Right kidney (tissue), 1 donor: ENCODE results near the gene GALNT11.
"Not testable (repeated sequence)": the region's sequence is repeated elsewhere in the genome, so short reads cannot be mapped to it uniquely, and the experiment has no call there.

Experiments
- DNase-seq: peaks from one replicate; pipeline ENCODE4 v3.0.0-alpha.2; 2016

Gene GALNT11

DNA sequence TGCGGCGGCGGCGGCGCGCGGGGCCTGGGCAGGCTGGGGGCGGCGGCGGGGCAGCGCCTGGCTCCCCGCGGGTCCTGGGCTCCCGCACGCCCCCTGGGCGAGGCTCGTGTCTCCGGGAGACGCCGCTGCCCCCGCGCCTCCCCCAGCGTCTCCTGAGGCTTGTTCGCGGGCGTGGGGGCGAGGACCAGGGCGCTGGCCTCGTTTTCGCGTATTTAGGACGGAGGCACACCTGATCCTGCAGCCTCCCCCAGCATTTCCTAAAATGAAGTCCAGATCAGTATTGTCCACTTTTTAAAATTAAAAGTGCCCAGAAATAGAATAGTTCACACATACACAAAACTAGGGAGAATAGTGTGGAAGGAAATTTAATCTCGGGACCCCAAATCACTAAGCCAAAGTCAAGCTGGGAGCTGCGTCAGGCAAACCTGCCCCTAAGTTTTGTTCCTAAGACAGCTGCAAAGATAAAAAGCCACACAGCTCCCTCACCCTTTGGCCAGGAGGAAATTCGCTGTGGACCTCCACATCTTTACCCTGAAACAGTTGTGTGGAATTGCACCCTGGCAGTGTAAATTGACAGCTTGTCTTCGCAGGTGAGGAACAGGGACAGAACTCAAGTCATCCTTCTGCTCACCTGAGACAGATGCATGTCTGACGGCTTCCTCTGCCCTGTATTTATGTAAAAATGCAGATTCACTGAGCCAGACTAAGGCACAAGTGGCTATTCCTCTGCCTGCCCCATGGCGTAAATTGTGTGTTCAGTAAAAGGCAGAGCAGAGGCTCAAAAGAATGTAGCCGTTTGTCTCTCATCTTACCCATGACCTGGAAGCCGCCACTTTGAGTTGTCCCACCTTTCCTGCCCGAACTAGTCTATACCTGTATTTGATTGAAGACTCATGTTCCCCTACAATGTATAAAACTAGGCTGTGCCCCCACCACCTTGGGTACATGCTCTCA lies 740 bp downstream of the GALNT11 start:
- DNase-seq: no peak

DNA sequence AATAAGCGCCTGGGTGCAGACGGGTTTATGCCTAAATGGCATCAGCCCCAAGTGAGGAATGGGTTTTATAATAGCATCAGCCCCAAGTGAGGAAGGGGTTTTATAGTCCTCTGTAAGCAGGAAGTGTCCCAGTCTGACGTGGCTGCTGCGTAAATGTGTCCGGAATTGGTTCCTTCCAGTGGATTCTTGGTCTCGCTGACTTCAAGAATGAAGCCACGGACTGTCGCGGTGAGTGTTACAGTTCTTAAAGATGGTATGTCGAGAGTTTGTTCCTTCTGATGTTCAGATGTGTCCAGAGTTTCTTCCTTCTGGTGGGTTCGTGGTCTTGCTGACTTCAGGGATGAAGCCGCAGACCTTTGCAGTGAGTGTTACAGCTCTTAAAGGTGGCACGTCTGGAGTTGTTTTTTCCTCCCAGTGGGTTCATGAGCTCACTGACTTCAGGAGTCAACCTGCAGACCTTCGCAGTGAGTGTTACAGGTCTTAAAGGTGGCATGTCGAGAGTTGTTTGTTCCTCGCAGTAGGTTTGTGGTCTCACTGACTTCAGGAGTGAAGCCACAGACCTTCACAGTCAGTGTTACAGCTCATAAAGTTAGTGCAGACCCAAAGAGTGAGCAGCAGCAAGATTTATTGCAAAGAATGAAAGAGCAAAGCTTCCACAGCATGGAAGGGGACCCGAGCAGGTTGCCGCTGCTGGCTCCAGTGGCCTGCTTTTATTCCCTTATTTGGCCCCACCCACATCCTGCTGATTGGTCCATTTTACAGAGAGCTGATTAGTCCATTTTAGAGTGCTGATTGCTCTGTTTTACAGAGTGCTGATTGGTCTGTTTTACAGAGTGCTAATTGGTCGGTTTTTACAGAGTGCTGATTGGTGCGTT lies 2.3 kb downstream of the GALNT11 start:
- not testable (repeated sequence) for DNase-seq

DNA sequence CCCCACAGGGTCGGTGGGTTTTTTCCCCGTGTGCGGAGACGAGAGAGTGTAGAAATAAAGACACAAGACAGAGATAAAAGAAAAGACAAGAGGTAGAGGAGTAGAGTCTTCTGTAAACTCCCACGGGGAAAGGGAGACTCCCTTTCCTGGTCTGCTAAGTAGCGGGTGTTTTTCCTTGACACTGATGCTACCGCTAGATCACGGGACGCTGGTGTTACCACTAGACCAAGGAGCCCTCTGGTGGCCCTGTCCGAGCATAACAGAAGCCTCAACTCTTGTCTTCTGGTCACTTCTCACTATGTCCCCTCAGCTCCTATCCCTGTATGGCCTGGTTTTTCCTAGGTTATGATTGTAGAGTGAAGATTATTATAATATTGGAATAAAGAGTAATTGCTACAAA lies 4.6 kb downstream of the GALNT11 start:
- DNase-seq: not testable (repeated sequence)

DNA sequence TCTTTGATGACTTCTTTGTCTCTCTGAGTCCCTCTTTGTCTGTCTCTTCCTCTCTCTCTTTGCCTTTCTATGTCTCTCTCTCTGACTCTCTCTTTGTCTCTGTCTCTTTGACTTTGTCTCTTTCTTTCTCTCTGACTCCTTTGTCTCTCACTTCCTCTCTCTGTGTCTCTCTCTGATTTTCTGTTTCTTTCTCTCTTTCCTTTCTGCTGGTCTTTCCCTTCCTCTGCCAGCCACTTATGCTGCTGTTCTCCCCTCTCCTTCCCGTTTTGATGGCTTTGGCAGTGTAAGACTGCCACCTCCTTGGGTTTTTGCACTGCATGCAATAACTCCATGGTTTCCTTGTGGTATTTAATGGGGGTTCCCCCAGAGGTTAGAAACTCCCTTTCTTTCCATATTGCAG lies 5.2 kb downstream of the GALNT11 start:
- DNase-seq: not testable (repeated sequence)

DNA sequence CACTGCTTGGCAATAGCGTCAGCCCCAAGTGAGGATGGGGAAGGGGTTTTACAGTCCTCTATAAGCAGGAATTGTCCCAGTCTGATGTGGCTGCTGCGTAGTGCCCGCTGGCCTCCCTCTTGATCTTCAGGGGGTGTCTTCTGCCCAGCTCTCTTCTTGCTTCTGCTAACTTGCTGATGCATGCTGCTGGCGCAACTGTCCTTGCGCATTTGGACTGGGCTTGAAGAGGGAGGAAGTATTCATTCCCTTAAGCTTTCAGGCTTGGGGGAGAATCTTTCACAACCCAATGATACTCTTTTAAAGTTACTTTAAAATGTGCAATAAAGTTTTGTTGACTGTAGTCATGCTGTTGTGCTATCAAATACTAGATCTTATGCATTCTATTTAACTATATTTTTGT lies 10.3 kb downstream of the GALNT11 start:
- DNase-seq: no peak

DNA sequence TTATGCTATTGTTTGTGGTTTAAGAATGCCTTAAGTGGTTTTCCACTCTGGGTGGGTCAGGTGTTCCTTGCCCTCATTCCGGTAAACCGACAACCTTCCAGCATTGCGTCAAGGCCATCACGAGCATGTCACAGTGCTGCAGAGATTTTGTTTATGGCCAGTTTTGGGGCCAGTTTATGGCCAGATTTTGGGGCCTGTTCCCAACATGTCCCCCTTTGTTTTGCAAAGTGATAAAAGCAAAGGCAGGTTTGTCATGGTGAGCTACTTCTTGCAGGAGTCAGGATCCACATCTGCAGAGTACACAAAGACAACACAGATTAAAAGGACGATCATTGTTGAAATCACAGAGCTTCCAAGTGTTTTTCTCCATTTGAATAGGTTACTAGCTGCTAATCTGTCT lies 12.9 kb downstream of the GALNT11 start:
- DNase-seq: not testable (repeated sequence)

DNA sequence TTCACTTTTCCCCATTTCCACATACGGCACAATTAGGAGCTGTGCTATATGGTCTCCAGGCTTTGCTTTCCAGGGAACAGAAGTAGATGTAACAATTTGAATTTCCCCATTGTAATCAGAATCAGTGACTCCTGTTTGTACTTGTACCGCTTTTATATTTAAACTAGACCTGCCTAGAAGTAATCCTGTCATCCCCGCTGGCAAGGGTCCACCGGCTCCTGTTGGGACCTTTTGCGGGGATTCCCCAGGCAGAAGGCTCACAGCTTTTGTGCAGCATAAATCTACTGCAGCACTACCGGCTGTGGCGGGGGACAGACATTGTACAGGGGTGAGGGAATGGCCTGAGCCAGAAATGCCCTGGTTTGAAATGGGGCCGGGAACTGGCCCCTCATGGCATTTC lies 17.6 kb downstream of the GALNT11 start:
- DNase-seq: not testable (repeated sequence)

DNA sequence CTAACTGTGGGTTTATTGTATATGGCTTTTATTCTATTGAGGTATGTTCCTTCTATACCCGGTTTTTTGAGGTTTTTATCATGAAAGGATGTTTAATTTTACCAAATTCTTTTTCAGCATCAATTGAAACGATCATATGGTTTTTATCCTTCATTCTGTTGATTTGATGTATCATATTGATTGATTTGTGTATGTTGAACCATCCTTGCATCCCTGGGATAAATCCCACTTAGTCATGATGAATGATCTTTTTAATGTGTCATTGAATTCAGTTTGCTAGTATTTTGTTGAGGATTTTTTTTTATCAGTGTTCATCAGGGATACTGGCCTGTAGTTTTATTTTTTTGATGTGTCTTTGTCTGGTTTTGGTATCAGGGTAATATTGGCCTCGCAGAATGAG lies 19.4 kb downstream of the GALNT11 start:
- not testable (repeated sequence) for DNase-seq

DNA sequence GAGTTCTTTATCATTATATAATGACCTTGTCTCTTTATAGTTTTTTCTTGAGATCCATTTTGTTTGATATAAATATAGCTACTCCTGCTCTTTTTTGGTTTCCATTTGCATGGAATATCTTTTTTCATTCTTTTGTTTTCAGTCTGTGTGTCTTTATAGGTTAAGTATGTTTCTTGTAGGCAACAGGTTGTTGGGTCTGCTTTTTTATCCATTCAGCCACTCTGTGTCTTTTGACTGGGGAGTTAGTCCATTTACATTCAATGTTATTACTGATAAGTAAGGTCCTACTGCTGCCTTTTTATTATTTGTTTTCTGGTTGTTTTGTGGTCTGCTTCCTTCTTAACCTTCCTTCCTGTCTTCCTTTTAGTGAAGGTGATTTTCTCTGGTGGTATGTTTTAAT lies 21.1 kb downstream of the GALNT11 start:
- no peak for DNase-seq

DNA sequence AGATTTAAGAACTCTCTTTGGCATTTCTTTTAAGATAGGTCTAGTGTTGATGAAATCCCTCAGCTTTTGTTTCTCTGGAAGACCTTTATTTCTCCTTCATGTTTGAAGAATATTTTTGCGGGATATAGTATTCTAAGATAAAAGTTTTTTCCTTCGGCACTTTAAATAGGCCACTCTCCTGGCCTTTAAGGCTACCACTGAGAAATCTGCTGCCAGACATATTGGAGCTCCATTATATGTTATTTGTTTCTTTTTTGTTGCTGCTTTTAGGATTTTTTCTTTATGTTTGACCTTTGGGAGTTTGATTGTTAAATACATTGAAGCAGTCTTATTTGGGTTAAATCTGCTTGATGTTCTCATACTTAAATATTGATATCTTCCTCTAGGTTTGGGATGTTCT lies 22.6 kb downstream of the GALNT11 start:
- no peak for DNase-seq

DNA sequence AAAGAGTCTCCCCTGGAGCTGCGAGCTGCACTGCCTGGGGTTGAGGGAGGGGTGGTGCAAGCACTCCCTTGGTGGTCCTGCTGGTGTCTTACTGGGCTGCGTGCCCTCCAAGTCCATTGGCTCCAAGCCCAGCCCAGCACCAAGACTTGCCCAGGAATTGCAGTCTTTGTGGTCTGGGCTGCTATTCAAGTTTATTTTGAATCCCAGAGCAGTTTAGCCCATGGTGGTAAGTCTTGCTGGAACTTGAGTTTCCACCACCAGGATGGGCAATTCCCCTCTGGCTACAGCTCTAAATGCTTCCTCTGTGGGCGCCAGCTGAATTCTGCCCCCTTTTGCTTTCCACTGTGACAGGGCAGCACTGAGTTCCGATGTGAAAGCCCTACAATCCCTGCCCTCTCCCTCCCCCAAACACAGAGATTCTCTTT lies 25.1 kb downstream of the GALNT11 start:
- DNase-seq: no peak

DNA sequence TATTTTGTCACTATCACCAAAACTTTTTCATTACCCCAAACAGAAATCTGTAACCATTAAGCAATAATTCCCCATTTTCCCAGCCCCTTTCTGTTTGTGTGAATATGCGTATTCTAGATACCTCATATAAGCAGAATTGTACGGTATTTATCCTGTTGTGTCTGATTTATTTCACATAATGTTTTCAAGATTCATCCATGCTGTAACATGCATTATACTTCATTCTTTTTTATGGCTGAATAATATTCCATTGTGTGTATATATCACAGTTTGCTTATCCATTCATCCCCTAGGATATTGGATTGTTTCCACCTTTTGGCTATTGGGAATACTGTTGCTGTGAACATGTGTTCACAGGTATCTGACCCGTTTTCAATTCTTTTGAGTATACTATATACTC lies 26.5 kb downstream of the GALNT11 start:
- DNase-seq: no peak

DNA sequence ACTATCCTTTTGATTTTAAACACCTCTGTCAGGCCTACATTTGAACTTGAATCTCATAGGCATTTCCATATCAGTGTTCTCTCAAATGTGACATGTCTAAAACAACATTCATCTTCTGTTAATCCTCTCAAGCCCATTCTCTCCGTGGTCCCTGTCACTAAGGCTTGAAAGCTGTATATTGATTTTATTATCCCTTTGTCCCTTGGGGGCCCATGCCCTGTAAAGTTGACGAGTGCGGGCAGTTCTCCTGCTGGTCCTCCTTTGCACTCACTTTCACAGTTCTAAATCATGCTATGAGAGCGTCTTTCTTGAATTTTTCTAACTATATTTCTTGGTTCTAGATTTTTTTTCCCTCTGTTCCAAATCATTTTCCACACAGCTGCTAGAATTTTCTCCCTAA lies 27.3 kb downstream of the GALNT11 start:
- DNase-seq: no peak

DNA sequence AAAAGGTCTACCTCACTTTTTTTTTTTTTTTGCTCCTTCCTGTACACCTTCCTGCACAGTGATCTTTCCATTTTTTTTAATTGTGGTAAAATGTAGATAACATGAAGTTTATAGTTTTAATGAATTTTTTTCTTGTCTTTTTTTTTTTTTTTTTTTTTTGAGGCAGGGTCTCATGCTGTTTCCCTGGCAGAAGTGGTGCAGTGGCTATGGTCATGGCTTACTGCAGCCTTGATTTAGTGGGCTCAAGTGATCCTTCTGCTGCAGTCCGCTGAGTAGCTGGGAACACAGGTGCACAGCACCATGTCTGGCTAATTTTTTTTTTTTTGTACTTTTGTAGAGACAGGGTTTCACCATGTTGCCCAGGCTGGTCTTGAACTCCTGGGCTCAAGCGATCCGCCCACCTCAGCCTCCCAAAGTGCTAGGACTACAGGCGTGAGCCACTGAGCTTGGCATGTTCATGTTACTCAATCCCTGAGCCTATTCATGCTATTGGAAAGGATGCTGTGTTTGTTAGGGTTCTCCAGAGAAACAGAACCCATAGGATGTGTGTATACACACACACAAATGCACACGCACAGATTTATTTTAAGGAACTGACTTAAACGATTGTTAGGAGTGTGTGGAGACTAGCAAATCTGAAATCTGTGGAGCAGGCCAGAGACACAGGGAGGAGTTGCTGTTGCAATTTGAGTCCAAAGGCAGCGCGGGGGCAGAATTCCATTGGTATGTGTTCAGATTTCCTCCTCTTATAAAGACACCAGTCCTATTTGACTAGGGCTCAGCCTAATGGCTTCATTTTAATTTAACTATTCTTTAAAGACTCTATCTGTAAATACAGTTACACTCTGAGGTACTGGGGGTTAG lies 29.1 kb downstream of the GALNT11 start:
- peak; percentile 21 for DNase-seq

DNA sequence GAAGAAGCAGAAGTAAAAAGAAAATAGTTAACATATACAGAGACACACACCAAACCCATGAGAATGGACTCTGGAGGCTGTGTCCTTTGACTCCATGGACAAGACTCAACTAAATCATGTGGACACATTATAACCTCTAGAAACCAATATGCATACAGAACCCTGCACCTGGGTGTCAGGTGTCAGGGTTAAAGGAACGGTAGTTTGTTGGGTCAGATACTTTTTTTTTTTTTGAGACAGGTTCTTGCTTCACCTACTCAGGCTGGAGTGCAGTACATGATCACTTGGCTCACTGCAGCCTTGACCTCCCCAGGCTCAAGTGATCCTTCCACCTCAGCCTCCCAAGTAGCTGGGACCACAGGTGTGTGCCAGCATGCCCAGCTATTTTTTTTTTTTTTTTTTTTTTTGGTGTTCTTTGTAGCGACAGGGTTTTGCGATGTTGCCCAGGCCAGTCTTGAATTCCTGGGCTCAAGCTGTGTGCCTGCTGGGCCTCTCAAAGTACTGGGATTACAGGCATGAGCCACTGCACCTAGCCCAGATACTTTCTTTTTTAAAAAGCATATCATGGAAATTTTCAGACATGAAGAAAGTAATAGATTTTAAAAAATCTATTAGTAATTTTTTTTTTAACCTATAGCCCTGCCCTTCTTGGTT lies 31.3 kb downstream of the GALNT11 start:
- DNase-seq: no peak

DNA sequence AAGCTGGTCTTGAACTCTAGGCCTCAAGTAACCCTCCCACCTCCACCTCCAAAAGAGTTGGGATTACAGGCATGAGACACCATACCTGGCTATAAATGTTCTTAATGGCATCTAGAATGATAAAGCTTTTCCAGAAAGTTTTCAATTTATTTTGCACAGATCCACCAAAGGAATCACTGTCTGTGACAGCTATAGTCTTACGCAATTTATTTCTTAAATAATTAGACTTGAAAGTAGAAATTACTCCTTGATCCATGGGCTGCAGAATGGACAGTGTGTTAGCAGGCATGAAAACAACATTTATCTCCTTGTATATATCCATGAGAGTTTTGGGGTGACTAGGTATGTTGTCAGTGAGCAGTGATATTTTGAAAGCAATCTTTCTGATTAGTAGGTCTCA lies 33.8 kb downstream of the GALNT11 start:
- no peak for DNase-seq

DNA sequence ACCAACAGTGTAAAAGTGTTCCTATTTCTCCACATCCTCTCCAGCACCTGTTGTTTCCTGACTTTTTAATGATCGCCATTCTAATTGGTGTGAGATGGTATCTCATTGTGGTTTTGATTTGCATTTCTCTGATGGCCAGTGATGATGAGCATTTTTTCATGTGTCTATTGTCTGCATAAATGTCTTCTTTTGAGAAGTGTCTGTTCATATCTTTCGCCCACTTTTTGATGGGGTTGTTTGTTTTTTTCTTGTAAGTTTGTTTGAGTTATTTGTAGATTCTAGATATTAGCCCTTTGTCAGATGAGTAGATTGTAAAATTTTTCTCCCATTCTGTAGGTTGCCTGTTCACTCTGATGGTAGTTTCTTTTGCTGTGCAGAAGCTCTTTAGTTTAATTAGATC lies 35.6 kb downstream of the GALNT11 start:
- not testable (repeated sequence) for DNase-seq

DNA sequence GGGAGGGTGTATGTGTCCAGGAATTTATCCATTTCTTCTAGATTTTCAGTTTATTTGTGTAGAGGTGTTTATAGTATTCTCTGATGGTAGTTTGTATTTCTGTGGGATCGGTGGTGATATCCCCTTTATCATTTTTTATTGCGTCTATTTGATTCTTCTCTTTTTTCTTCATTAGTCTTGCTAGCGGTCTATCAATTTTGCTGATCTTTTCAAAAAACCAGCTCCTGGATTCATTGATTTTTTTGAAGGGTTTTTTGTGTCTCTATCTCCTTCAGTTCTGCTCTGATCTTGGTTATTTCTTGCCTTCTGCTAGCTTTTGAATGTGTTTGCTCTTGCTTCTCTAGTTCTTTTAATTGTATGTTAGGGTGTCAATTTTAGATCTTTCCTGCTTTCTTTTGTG lies 37.7 kb downstream of the GALNT11 start:
- DNase-seq: not testable (repeated sequence)

DNA sequence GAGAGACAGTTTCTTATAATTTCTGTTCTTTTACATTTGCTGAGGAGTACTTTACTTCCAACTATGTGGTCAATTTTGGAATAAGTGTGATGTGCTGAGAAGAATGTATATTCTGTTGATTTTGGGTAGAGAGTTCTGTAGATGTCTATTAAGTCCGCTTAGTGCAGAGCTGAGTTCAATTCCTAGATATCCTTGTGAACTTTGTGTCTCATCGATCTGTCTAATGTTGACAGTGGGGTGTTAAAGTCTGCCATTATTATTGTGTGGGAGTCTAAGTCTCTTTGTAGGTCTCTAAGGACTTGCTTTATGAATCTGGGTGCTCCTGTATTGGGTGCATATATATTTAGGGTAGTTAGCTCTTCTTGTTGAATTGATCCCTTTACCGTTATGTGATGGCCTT lies 38.3 kb downstream of the GALNT11 start:
- DNase-seq: not testable (repeated sequence)

DNA sequence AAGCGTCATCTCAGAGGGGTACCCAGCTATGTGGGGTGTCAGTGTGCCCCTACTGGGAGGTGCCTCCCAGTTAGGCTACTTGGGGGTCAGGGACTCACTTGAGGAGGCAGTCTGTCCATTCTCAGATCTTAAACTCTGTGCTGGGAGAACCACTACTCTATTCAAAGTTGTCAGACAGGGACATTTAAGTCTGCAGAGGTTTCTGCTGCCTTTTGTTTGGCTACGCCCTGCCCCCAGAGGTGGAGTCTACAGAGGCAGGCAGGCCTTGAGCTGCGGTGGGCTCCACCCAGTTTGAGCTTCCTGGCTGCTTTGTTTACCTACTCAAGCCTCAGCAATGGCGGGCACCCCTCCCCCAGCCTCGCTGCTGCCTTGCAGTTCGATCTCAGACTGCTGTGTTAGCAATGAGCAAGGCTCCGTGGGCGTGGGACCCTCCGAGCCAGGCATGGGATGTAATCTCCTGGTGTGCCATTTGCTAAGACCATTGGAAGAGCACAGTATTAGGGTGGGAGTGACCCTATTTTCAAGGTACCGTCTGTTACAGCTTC lies 40.4 kb downstream of the GALNT11 start:
- DNase-seq: not testable (repeated sequence)

DNA sequence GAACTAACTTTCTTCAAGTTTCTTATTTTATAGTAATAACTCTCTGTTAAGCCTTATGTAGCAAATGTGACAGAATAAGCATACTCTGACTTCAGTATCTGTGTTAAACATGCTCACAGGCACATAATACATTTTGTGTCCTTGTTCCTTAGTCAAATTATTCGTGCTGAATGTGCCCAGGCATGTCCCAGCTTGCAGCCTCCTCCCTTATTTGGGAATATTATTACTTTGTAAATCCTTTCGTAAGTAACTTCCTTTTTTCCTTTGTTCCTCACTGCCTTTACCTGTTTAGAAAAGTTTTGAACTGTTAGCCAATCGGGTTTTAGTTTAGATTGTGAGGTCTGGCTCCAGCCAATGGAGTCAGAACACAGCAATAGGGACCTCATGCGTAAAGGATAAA lies 46.9 kb downstream of the GALNT11 start:
- no peak for DNase-seq
